Choroid plexus epithelial cell (primary cell): ENCODE measurements around the gene TTL.
"Not testable (repeated sequence)": the region's sequence is repeated elsewhere in the genome, so short reads cannot be mapped to it uniquely, and the experiment has no call there.

ENCODE experiments used
- DNase-seq: peaks from one replicate; pipeline ENCODE4 v3.0.0-alpha.2; 2010; ENCODE audit warnings: low read depth
- H3K4me3 ChIP-seq: 2 replicates; pipeline ENCODE4 v1.5.1; 2011; ENCODE audit warnings: low read depth, mild to moderate bottlenecking, control low read depth, low read length, moderate library complexity
- TF ChIP-seq, protein P1 (sequence below): conservative IDR thresholded peaks from 2 replicates; pipeline ENCODE4 v1.5.1; 2011; ENCODE audit warnings: low read depth, mild to moderate bottlenecking, control low read depth, inconsistent platforms, low read length, moderate library complexity

The TTL gene

DNA sequence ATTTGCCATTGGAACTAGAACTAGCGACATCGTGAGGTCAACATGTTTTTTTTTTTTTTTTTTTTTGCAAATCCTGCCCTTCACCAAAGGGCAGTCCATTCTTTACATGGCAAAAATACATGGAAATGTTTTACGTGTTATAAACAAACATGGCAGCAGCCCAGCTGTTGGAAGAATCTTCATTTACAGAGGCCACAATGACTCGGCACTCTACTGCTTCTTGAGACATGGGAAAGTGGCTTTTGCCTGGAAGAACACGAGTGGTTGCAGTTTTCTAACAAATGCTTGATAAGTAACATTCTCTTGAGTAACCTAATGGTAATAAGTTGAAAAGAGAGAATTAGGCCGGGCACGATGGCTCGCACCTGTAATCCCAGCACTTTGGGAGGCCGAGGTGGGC, 37.5 kb downstream of the TTL start:
- TF ChIP-seq, protein P1, sequence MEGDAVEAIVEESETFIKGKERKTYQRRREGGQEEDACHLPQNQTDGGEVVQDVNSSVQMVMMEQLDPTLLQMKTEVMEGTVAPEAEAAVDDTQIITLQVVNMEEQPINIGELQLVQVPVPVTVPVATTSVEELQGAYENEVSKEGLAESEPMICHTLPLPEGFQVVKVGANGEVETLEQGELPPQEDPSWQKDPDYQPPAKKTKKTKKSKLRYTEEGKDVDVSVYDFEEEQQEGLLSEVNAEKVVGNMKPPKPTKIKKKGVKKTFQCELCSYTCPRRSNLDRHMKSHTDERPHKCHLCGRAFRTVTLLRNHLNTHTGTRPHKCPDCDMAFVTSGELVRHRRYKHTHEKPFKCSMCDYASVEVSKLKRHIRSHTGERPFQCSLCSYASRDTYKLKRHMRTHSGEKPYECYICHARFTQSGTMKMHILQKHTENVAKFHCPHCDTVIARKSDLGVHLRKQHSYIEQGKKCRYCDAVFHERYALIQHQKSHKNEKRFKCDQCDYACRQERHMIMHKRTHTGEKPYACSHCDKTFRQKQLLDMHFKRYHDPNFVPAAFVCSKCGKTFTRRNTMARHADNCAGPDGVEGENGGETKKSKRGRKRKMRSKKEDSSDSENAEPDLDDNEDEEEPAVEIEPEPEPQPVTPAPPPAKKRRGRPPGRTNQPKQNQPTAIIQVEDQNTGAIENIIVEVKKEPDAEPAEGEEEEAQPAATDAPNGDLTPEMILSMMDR: no peak
- no peak overlapping the region for H3K4me3 ChIP-seq
- no peak for DNase-seq

DNA sequence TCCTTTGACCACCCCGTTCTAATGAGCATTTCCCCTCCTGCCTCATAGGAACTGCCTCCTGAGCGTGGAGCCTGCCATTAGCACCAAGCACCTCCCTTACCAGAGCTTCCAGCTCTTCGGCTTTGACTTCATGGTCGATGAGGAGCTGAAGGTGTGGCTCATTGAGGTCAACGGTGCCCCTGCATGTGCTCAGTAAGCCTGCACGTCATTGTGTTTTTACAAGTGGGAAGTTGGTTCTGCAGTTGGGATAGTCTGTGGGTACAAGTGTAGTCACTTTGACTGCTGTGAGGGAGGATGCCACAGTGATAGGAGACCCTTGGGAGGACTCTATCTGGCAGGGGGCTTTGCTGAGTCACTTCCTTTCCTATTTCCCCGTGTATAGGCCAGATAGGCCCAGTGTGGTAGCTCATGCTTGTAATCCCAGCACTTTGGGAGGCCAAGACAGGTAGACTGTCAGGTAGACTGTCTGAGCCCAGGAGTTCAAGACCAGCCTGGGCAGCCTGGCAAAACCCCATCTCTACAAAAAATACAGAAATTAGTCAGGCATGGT, 38.4 kb downstream of the TTL start:
- DNase-seq: no peak
- H3K4me3 ChIP-seq: no peak overlapping the region
- TF ChIP-seq, protein P1: no peak

DNA sequence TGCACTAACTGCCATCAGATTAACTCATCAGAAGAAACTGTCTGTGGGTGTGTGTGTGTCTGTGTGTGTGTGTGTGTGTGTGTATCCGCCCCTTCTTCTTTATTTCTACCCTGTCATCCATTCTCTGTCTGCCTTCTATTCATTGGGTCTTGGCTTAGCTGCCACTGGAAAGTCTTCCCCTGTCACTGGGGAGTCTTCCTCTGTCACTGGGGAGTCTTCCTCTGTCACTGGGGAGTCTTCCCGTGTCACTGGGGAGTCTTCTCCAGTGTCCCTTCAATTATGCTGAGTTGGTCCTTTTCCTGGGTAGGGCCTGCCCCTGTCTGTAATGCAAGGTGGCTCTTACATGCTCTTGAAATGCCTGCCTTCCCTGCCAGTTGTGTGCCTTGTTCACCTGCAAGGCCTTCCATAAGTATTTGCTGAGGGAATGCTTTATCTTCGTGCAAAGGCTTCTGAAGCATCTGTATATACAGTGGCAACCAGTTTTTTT, 41.4 kb downstream of the TTL start:
- no peak overlapping the region for H3K4me3 ChIP-seq
- TF ChIP-seq, protein P1: no peak

DNA sequence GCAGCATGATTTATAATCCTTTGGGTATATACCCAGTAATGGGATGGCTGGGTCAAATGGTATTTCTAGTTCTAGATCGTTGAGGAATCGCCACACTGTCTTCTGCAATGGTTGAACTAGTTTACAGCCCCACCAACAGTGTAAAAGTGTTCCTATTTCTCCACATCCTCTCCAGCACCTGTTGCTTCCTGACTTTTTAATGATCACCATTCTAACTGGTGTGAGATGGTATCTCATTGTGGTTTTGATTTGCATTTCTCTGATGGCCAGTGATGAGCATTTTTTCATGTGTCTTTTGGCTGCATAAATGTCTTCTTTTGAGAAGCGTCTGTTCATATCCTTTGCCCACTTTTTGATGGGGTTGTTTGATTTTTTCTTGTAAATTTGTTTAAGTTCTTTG, 42.3 kb downstream of the TTL start:
- DNase-seq, H3K4me3 ChIP-seq: not testable (repeated sequence)

More for the DNA sequence above, 41.4 kb downstream of the TTL start:
- no peak for DNase-seq

DNA sequence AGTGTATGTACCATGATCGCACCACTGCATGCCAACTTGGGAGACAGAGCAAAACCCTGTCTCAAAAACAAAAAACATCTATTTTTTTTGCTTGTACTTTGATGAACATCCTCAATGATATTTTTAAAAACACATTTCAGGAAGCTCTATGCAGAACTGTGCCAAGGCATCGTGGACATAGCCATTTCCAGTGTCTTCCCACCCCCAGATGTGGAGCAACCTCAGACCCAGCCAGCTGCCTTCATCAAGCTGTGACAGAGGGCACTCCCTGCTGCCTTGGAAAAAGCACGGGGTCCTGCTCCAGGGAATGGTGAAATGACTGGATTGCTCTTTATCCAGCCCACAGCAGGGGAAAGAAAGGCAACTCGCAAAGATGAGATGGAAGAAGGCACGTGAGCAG, 46.6 kb downstream of the TTL start:
- TF ChIP-seq, protein P1: no peak
- H3K4me3 ChIP-seq: no peak overlapping the region
- DNase-seq: no peak

DNA sequence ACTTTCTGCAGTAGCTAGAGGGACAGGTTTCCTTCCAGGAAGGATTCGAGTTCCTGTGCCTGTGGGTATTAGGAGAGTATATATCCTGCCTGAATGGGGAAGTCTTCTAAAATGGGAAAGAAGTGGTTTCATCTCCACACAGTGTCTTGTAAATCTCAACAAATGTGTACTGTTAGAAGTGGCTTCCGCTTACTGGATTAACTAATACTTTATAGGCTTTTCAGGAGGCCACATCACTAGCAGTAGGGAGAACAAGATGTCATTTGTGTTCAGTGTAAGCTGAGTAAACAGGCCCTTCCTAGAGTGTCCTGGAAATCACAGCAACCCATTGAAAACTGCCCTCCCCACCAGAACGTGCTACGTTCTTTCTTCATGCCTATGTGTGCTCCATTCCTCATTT, 47.8 kb downstream of the TTL start:
- DNase-seq: no peak
- no peak overlapping the region for H3K4me3 ChIP-seq
- TF ChIP-seq, protein P1: no peak

DNA sequence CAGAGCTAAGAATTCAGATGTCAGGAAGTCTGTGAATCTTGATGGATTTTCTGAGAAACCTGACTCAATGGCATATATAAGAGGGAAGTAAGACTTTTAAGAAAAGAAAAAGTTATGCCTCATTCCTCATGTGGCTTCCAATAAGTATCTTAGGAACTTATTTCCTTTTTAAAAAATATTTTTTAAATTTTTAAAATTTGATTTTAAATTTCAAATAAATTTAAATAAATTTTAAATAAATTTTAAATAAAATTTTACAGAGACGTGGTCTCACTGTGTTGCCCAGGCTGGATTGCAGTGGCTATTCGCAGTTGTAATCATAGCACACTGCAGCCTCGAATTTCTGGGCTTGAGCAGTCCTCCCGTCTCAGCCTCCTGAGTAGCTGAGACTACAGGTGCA, 48.8 kb downstream of the TTL start:
- no peak overlapping the region for H3K4me3 ChIP-seq
- DNase-seq: no peak
- TF ChIP-seq, protein P1: no peak
